ENCODE measurements around the gene TPGS1.

The TPGS1 gene

GRCh38 chr19:535017-535835, 27.9 kb downstream of the TPGS1 start:
- Histone ChIP-seq H2AFZ (ENCODE audit: low read length, unreplicated experiment) (no peak overlapping the region), H3K79me2 (ENCODE audit: control insufficient read depth, insufficient read depth, low read length, unreplicated experiment) (peaks cover 35% of the 10 kb centered on the region), H3K36me3 (ENCODE audit: insufficient read depth, low read length) (no peaks in the 10 kb centered on the region), H3K27ac (ENCODE audit: low read depth, low read length) (no peak overlapping the region), H3K4me1 (ENCODE audit: control insufficient read depth, insufficient read depth, low read length, unreplicated experiment) (peaks cover 8% of the 10 kb centered on the region), H3K4me3 (ENCODE audit: low read depth, low read length) (no peak overlapping the region), H3K27me3 (ENCODE audit: insufficient read depth, low read length) (no peaks in the 10 kb centered on the region)

- H3K79me2 ChIP-seq (ENCODE audit: control insufficient read depth, insufficient read depth, low read length, unreplicated experiment) = peaks cover 35% of the 10 kb centered on the region
- peaks cover 8% of the 10 kb centered on the region for H3K4me1 ChIP-seq (ENCODE audit: control insufficient read depth, insufficient read depth, low read length, unreplicated experiment)
- H3K27ac ChIP-seq (ENCODE audit: low read depth, low read length) = no peak overlapping the region
- H3K4me3 ChIP-seq (ENCODE audit: low read depth, low read length) = no peak overlapping the region
- H2AFZ ChIP-seq (ENCODE audit: low read length, unreplicated experiment) = no peak overlapping the region
- no peaks in the 10 kb centered on the region for H3K36me3 ChIP-seq (ENCODE audit: insufficient read depth, low read length)
- no peaks in the 10 kb centered on the region for H3K27me3 ChIP-seq (ENCODE audit: insufficient read depth, low read length)
These were observed 29.0 kb downstream of the TPGS1 start for GRCh38 chr19:536031-536880.

DNA sequence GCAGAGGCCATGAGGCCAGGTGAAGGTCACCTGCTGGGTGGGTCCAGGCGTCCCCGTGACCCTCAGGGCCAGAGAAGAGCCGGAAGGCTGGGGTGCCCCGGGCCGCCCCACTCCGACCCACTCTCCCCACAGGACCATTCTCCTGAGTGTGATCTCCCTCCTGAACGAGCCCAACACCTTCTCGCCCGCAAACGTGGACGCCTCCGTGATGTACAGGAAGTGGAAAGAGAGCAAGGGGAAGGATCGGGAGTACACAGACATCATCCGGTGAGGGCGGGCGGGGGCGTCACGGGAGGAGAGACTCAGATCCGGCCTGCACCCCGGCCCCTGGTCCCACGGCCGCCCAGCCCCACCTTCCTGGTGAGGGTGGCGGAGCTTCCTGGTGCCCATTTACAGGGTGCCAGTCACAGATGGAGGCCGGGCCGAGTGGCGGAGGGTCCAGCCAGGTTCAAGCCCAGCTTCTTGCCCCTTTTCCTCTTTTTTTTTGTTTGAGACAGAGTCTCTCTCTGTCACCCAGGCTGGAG, 29.6 kb downstream of the TPGS1 start:
- Histone ChIP-seq H3K27me3 (ENCODE audit: insufficient read depth, low read length) (no peaks in the 10 kb centered on the region), H3K4me1 (ENCODE audit: control insufficient read depth, insufficient read depth, low read length, unreplicated experiment) (peaks cover 8% of the 10 kb centered on the region), H3K4me3 (ENCODE audit: low read depth, low read length) (no peak overlapping the region), H3K27ac (ENCODE audit: low read depth, low read length) (no peak overlapping the region), H3K36me3 (ENCODE audit: insufficient read depth, low read length) (no peaks in the 10 kb centered on the region), H2AFZ (ENCODE audit: low read length, unreplicated experiment) (no peak overlapping the region), H3K79me2 (ENCODE audit: control insufficient read depth, insufficient read depth, low read length, unreplicated experiment) (peaks cover 32% of the 10 kb centered on the region)

DNA sequence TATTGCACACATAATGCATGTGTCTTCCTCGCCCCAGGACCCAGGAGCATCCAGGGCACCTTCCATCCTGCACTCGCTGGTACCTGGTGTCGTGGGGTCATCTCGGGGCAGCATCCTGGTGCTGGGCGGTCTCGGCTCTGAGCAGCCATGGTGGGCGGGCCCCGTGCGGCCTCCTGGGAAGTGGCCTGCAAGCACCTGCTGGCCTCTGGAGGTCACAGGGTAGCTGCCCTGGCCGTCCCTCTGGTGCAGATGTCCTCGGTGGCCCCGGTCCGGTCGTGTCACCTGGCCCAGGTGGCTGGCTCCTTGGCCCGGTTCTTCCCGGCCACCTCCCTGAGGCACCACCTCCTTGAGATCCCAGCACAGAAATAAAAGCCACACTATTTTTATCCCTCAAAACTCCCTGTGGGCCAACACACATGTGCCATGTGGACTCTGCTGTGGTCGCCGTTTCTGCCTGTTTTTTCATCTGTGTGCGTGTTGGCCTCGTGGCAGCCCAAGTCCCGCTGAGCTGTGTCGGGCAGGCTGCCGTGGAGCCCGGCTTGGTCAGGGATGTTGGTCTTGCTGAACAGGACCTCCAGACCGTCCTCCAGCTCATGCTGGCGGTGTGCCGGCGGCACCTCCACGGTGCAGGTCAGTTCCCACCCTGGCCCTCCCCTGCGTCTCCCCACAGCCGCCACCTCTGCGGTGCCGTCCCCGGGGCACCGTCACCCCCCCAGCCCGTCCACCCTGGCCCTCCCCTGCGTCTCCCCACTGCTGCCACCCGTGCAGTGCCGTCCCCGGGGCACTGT, 31.5 kb downstream of the TPGS1 start:
- Histone ChIP-seq H2AFZ (ENCODE audit: low read length, unreplicated experiment) (no peak overlapping the region), H3K36me3 (ENCODE audit: insufficient read depth, low read length) (no peaks in the 10 kb centered on the region), H3K27ac (ENCODE audit: low read depth, low read length) (no peak overlapping the region), H3K4me1 (ENCODE audit: control insufficient read depth, insufficient read depth, low read length, unreplicated experiment) (peaks cover 4% of the 10 kb centered on the region), H3K27me3 (ENCODE audit: insufficient read depth, low read length) (no peaks in the 10 kb centered on the region), H3K4me3 (ENCODE audit: low read depth, low read length) (no peak overlapping the region), H3K79me2 (ENCODE audit: control insufficient read depth, insufficient read depth, low read length, unreplicated experiment) (peaks cover 14% of the 10 kb centered on the region)

- no peaks in the 10 kb centered on the region for H3K27me3 ChIP-seq (ENCODE audit: insufficient read depth, low read length)
- no peaks in the 10 kb centered on the region for H3K36me3 ChIP-seq (ENCODE audit: insufficient read depth, low read length)
- H3K4me3 ChIP-seq (ENCODE audit: low read depth, low read length) = no peak overlapping the region
- H3K4me1 ChIP-seq (ENCODE audit: control insufficient read depth, insufficient read depth, low read length, unreplicated experiment) = no peaks in the 10 kb centered on the region
- peaks cover 8% of the 10 kb centered on the region for H3K79me2 ChIP-seq (ENCODE audit: control insufficient read depth, insufficient read depth, low read length, unreplicated experiment)
- no peak overlapping the region for H2AFZ ChIP-seq (ENCODE audit: low read length, unreplicated experiment)
- no peak overlapping the region for H3K27ac ChIP-seq (ENCODE audit: low read depth, low read length)
These were observed 32.2 kb downstream of the TPGS1 start for GRCh38 chr19:539429-540030.

DNA sequence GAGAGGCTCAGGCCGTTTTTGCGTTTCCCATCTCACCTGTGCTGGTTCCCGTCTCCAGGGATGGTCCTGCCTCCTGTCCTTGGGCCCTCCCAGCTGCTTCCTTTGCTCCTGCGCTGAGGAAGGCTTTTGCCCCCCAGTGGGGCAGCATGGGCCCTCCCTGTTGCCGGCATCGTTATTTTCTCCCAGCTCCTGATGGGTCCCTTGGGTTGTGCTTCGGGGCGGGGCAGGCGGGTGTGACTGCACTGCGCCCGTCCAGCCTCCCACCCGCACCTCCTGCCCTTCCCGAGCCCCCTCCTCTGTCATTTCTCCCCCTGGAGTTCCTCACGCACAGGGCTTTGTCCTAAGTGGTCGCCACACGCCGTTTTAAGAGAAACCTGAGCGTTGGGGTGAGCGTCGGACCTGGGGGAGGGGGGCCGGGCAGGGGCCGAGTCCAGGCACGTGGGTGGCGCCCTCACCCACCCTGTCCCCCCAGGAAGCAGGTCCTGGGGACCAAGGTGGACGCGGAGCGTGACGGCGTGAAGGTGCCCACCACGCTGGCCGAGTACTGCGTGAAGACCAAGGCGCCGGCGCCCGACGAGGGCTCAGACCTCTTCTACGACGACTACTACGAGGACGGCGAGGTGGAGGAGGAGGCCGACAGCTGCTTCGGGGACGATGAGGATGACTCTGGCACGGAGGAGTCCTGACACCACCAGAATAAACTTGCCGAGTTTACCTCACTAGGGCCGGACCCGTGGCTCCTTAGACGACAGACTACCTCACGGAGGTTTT, 33.8 kb downstream of the TPGS1 start:
- no peaks in the 10 kb centered on the region for H3K79me2 ChIP-seq (ENCODE audit: control insufficient read depth, insufficient read depth, low read length, unreplicated experiment)
- no peaks in the 10 kb centered on the region for H3K27me3 ChIP-seq (ENCODE audit: insufficient read depth, low read length)

GRCh38 chr19:541699-542098, 34.4 kb downstream of the TPGS1 start:
- Histone ChIP-seq H3K79me2 (ENCODE audit: control insufficient read depth, insufficient read depth, low read length, unreplicated experiment) (no peaks in the 10 kb centered on the region), H3K36me3 (ENCODE audit: insufficient read depth, low read length) (no peaks in the 10 kb centered on the region), H3K4me1 (ENCODE audit: control insufficient read depth, insufficient read depth, low read length, unreplicated experiment) (no peaks in the 10 kb centered on the region), H2AFZ (ENCODE audit: low read length, unreplicated experiment) (no peak overlapping the region), H3K4me3 (ENCODE audit: low read depth, low read length) (no peak overlapping the region), H3K27me3 (ENCODE audit: insufficient read depth, low read length) (no peaks in the 10 kb centered on the region), H3K27ac (ENCODE audit: low read depth, low read length) (no peak overlapping the region)

More for the DNA sequence above, 33.8 kb downstream of the TPGS1 start:
- no peak overlapping the region for H3K27ac ChIP-seq (ENCODE audit: low read depth, low read length)
- no peak overlapping the region for H3K4me3 ChIP-seq (ENCODE audit: low read depth, low read length)
- H3K4me1 ChIP-seq (ENCODE audit: control insufficient read depth, insufficient read depth, low read length, unreplicated experiment) = no peaks in the 10 kb centered on the region
- H3K36me3 ChIP-seq (ENCODE audit: insufficient read depth, low read length) = no peaks in the 10 kb centered on the region
- no peak overlapping the region for H2AFZ ChIP-seq (ENCODE audit: low read length, unreplicated experiment)

DNA sequence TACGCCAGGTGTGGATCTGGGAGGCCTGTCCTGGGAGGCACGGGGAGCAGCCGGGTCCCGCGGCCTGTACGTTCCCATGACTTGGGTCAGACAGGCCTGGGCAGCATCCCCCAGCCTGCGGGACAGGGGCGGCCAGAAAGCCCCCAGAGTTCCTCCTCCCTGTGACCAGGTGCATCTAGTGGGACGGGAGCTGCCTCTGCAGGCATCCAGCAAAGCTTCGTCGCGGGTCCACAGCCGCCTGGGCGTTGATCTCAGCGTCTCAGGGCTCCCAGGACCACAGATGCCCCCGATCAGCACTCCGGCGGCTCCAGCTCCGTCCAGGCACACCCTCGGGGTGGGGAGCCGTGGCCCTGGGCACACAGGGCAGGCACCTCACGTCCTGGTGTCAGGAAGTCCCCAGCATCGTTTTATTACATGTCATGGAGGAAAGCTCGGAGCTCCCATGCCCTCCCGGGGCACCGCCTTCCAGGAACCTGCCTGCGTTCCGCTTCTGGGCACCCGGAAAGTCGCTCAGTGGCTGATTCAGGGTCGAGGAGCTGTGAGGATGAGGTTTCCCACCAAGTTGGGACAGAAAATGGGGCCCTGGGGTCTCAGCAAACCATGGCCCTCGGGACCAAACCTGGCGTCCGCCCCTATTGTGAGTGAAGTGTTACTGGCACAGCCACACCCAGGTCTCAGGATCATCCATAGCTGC, 35.0 kb downstream of the TPGS1 start:
- no peaks in the 10 kb centered on the region for H3K27me3 ChIP-seq (ENCODE audit: insufficient read depth, low read length)
- H3K4me3 ChIP-seq (ENCODE audit: low read depth, low read length) = no peak overlapping the region
- H3K4me1 ChIP-seq (ENCODE audit: control insufficient read depth, insufficient read depth, low read length, unreplicated experiment) = no peaks in the 10 kb centered on the region
- no peak overlapping the region for H2AFZ ChIP-seq (ENCODE audit: low read length, unreplicated experiment)
- no peaks in the 10 kb centered on the region for H3K79me2 ChIP-seq (ENCODE audit: control insufficient read depth, insufficient read depth, low read length, unreplicated experiment)
- H3K27ac ChIP-seq (ENCODE audit: low read depth, low read length) = no peak overlapping the region
- H3K36me3 ChIP-seq (ENCODE audit: insufficient read depth, low read length) = no peaks in the 10 kb centered on the region

GRCh38 chr19:543910-544608, 36.8 kb downstream of the TPGS1 start, which contains the start of gene GZMM:
Gene GZMM, plus strand, starts transcription at chr19:544053. Its CDS starts 19 bp downstream, at chr19:544072.
- Histone ChIP-seq H3K4me1 (ENCODE audit: control insufficient read depth, insufficient read depth, low read length, unreplicated experiment) (no peaks in the 10 kb centered on the region), H3K4me3 (ENCODE audit: low read depth, low read length) (no peak within 1 kb of the TSS), H3K36me3 (ENCODE audit: insufficient read depth, low read length) (no peaks in the 10 kb centered on the region), H3K27me3 (ENCODE audit: insufficient read depth, low read length) (no peaks in the 10 kb centered on the region), H2AFZ (ENCODE audit: low read length, unreplicated experiment) (no peak within 1 kb of the TSS), H3K79me2 (ENCODE audit: control insufficient read depth, insufficient read depth, low read length, unreplicated experiment) (no peaks in the 10 kb centered on the region), H3K27ac (ENCODE audit: low read depth, low read length) (no peak within 1 kb of the TSS)
